Subcutaneous adipose tissue (tissue), 4 donors: Measurements from ENCODE around the gene EIF4ENIF1. TPM values are rescaled to one million over a fixed set of nuclear protein-coding genes. Genes with fewer than 3 reads are reported as not detected.

Experiments
- CTCF ChIP-seq: fragments of 450-650 bp; IDR thresholded peaks from one replicate; pipeline ENCODE4 v1.5.1; 2016; ENCODE audit warnings: low read depth, mild to moderate bottlenecking, control low read depth, antibody characterized with exemption, moderate library complexity
- total RNA-seq, 4 donors: library from RNA; depleted of rRNA; stranded (reverse); fragments of >200 nt; gene quantifications; one replicate each; pipeline ENCODE4 v1.1.0, GENCODE V29; 2016

EIF4ENIF1 gene
- total RNA-seq, 4 donors from 2014 or later, result 10.5 to 19.6 (median 15.3) TPM

- TF ChIP-seq CTCF, result no peak
These were observed 36.6 kb upstream of the EIF4ENIF1 start for GRCh38 chr22:31526270-31526669.

GRCh38 chr22:31520051-31520450, 30.4 kb upstream of the EIF4ENIF1 start:
- TF ChIP-seq CTCF, result no peak

GRCh38 chr22:31509061-31509762, 19.6 kb upstream of the EIF4ENIF1 start:
- no peak for TF ChIP-seq CTCF

GRCh38 chr22:31508536-31508935, 18.9 kb upstream of the EIF4ENIF1 start:
- TF ChIP-seq CTCF, result no peak

GRCh38 chr22:31504282-31504681, 14.6 kb upstream of the EIF4ENIF1 start:
- TF ChIP-seq CTCF, result no peak

GRCh38 chr22:31503211-31503964, 13.7 kb upstream of the EIF4ENIF1 start:
- no peak for TF ChIP-seq CTCF

GRCh38 chr22:31501738-31502137, 12.1 kb upstream of the EIF4ENIF1 start:
- TF ChIP-seq CTCF, result no peak
